ENCODE data around the gene SLC25A52.
"Not testable (repeated sequence)": the region's sequence is repeated elsewhere in the genome, so short reads cannot be mapped to it uniquely, and the experiment has no call there.

SLC25A52 gene

DNA sequence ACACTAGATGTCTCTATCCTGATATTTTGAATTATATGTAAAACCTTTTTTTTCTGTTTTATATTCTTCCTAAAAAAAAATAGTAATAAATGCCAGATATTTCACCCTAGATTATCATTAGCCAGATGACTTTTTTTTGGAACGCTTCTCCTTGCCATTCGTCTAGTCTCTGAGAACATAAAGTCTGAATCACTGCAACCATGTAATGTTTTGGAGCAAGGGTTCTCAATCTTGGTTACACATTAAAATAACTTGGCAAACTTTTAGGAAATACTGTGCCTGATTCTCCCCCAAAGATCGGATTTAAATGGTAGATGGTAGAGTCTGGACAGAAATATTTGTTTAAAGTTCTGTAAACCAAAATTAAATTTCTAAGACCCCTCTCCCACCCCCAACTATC, 21.0 kb downstream of the SLC25A52 start:
- no peak for DNase-seq

DNA sequence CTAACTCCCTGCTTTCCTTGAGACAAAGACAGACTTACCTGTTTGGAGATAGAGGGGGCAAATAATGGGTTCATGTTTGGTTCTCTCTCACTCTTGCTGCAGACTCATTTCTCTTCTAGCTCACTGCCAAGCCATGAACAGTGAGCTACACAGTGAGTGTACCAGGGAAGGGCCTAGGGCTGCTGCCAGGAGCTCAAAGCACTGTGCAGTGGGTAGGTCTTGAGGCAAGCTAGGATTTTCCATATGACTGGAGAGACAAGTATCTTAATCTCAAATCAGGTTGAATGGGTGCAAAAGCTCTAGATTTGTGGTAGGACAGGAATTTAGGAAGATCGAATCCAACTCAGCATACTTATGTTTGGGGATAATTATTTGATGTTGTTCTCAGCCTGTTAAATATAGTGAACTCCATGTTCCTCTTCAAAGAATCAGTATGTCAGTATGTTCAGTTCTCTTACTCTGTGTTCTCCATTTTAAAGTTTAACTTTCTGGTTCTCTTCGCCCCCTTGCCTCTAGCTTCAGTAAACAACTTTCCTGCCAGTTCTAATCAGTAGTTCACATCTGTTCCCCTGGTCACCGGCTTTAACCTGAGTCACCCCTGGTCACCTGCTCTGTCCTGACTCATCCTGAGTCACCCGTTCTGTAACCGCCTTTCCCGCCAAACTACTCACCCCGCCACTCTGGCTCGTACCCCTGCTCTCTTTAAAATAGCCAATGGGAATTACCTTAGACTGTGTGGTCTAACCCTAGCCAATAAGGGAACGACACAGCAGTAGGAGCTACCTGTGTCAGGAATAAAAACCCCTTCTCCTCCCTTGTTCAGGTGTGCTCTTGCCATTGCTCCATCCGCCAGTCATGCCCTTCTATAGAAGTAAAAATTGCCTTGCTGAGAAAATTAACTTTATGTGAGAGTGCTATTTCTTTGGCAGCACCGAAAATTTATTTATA, 21.9 kb downstream of the SLC25A52 start:
- DNase-seq: no peak

DNA sequence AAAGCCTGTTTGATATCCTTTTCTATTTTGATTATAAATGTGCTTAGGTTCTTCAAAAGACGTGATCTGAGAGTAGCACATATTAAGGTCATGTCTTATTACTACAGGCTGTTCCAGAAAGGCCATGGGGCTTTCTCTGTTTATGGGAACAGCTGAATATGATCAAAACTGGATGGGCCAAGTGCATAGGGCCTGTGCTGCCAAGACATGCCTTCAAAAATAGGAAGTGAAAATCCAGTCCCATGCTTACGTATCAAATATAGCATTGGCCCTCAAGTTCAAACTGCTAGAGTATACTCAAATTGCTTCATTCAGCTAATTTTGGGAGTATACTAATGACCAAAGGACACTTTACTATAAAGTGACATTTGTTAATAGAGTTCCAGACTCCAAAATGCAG, 24.1 kb downstream of the SLC25A52 start:
- no peak for DNase-seq

DNA sequence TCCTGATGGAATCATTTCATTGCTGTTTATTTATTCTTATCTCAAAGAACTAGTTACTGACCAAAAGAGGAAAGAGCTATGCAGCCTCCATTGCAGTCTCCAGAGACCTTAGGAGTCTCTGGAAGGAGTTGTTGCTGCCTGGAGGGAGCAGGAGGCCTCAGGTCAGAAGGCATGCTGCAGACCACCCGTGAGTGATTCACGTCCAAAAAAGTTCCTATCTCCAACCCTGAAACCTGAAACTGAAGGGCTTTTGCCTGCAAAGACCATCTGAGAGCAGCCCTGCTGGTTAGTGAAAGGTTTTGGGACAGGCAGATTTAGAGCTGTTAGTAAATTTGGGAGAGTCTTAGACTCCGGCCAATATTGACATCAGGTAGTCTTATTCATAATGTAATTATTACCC, 29.1 kb downstream of the SLC25A52 start:
- no peak for DNase-seq

DNA sequence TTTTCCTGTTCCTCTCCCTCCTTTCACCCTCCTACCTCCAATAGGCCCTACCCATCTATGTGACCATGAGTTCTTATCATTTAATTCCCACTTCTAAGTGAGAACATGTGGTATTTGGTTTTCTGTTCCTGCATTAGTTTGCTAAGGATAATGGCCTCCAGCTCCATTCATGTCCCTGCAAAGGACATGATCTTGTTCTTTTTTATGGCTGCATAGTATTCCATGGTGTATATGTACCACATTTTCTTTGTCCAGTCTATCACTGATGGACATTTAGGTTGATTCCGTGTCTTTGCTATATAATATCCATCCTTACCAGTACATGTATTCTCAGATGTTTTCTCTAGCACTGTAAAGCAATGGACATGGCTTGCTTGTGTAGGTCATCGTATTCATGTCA, 31.5 kb downstream of the SLC25A52 start:
- DNase-seq: not testable (repeated sequence)

- DNase-seq: no peak
Observed at GRCh38 chr18:31723990-31724711, 36.5 kb downstream of the SLC25A52 start.

DNA sequence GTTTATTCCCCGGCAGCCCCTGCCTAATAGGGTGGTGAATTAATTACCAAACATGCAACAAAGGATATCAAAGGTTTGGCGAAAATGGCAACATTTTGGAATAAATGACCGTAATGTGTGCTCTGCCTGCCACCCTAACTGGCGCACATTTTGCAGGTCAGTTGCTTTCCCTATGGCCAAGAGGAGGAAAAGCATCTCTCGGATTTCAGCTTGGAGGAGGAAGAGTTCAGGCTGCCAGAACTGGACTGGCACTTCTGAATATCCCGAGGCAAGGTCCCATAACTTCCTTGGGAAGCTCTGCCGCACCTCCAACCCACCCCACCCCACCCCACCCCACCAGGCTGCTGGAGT, 37.1 kb downstream of the SLC25A52 start:
- no peak for DNase-seq

- peak; percentile 28 for DNase-seq
Observed at GRCh38 chr18:31722369-31722957, 38.2 kb downstream of the SLC25A52 start.

DNA sequence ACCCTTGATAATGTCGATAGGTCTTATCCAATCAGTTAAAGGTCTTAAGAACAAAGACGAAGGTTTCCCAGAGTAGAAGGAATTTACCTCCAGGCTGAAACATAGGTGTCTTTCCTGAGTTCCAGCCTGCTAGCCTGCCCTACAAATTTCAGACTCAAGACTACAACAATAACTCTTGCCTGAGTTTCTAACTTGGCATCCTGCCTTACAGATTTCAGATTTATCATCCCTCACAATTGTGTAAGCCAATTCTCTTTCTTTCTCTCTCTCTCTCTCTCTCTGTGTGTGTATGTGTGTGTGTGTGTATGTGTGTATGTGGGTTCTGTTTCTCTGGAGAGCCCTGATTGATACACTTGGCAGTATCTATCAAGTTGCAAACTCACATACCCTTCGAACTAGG, 39.1 kb downstream of the SLC25A52 start:
- no peak for DNase-seq

- no peak for DNase-seq
Observed at GRCh38 chr18:31720867-31721266, 39.8 kb downstream of the SLC25A52 start.

DNA sequence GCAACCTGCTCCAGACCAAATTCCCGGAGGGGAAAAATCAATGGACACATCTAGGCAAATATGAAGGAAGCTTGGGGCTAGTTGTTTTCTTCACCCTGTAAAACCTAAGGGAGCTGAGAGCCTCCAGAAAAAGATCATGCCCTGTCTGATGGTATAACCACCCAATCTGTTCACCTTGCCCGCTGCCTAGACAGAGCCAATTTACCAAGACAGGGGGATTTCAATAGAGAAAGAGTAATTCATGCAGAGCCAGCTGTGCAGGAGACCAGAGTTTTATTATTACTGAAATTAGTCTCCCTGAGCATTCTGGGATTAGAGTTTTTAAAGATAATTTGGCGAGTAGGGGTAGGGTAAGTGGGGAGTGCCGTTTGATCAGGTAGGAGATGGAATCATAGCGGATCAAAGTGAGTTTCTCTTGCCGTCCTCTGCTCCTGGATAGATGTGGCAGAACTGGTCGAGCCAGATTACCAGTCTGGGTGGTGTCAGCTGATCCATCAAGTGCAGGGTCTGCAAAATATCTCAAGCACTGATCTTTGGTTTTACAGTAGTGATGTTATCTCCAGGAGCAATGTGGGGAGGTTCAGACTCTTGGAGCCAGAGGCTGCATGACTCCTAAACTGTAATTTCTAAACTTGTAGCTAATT, 41.2 kb downstream of the SLC25A52 start:
- no peak for DNase-seq

DNA sequence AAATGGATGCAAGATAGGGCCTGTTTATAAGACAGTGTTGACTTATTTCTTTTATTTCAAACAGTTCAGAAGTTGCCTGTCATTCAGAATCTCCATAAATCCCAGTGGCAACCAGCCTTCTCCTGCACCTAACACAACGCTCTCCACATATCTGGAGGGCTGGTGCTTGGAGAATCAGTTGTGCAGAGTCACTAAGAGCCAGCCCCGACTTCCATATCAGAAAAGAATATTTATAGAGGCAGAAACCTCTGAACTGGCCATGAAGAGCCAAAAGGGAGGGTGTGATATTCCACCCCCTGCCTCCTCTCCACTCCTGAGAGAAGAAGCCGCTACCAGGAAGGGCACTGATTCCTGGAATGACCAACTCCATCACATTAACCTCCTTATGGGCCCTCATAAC, 42.3 kb downstream of the SLC25A52 start:
- DNase-seq: no peak

DNA sequence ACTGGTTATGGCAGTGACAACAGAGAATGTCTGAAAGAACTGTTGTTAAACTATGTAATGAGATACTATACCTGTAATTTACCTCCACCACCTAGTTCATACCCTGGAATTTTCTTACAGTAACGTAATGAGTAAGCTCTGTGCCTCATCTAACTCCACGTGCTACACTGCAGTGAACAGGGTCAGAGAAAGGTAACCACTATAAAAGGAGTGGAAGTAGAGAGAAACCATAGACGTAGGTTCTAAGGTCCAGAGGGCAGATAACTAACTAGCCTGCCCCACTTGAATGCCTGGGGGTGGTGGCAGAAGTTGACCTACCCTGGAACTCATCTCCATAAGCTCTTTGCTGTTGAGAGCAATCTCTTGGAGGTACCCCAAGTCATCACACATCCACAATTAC, 44.3 kb downstream of the SLC25A52 start:
- DNase-seq: no peak

DNA sequence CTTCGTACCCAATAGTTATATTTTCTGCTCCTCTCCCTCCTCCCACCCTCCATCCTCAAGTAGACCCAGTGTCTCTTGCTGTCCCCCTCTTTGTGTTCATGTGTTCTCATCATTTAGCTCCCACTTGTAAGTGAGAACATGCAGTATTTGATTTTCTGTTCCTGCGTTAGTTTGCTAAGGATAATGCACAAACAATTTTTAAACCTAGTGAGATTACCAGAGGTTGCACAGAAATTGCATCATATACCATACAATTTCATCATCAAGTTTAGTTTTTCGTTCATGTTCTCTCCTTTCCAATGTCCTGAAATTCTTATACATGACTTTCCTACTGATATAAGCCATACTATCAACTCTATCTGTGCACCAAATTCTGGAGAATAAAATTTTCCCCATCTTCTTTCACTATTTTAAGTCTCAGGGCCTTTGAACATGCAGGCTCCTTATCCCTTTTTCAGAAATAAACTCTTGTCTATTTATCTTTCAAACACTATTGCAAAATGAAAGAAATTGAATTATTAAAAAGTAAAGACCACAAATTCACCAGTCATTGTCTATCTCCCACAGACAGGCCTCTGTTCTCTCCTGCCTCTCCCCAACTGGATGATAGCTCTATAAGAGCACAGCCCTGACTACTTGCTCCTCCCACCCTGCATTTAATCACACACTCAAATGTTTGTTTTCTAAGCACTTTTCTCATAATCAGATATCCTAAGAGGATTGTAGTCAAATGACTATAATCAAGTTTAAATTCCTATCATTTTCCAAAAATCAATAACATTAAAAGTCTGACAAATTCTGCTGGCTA, 49.1 kb downstream of the SLC25A52 start:
- DNase-seq: no peak

DNA sequence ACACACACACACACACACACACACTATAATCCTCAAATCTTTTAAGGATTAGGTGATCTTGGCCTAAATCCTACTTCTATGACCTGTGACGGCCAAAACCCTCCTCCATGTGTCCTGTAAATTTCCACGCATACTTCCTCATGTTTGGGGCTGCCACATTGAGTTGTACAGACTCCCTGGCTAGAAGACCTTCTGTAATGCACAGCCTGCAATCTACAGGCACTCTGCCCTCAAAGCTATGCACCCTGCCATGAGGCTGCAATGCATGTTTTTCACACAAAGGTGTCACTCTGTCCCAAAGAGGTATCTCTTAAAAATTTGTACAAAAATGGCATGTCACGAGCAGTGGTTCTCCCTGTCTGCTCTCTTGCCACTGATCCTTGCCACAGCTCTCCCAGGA, 49.9 kb downstream of the SLC25A52 start:
- no peak for DNase-seq
